MCF 10A (cell line): ENCODE measurements around the gene GRIA1. TPM values are rescaled to one million over a fixed set of nuclear protein-coding genes. Genes with fewer than 3 reads are reported as not detected.

Experiments used
- BruUV-seq: library from RNA; stranded (reverse); fragments of 400-500 nt; replicated peaks from 2 replicates; lab custom pipeline; 2021; lab: Mats Ljungman, UMichigan
- CTCF ChIA-PET: fragments of 300-600 bp; sonication (Branson Sonifier 250); formaldehyde crosslinking; extraction: SDS; loops from one replicate; lab custom pipeline; 2021; ENCODE audit warnings: antibody characterized with exemption, inconsistent platforms; lab: Yijun Ruan, JAX
- POLR2A ChIA-PET: fragments of 300-600, 350-650 bp; sonication (Branson Sonifier 250); formaldehyde crosslinking; extraction: SDS; loops from one replicate; lab custom pipeline; 2020; ENCODE audit warnings: antibody characterized with exemption, inconsistent platforms; lab: Yijun Ruan, JAX
- DNase-seq: peaks from one replicate; pipeline ENCODE4 v3.0.0-alpha.2; 2018; ENCODE audit not compliant: unreplicated experiment
- H3K27ac Mint-ChIP-seq: one replicate; pipeline ENCODE4 v1.8.0; 2022; ENCODE audit warnings: mild to moderate bottlenecking, low read depth, mixed read lengths; ENCODE audit not compliant: unreplicated experiment
- H3K27me3 Mint-ChIP-seq: one replicate; pipeline ENCODE4 v1.8.0; 2022; ENCODE audit warnings: mixed read lengths; ENCODE audit not compliant: insufficient read depth, unreplicated experiment
- H3K36me3 Mint-ChIP-seq: one replicate; pipeline ENCODE4 v1.8.0; 2022; ENCODE audit warnings: mild to moderate bottlenecking, moderate library complexity, mixed read lengths; ENCODE audit not compliant: insufficient read depth, unreplicated experiment
- H3K4me1 Mint-ChIP-seq: one replicate; pipeline ENCODE4 v1.8.0; 2022; ENCODE audit warnings: mixed read lengths; ENCODE audit not compliant: insufficient read depth, unreplicated experiment
- H3K4me3 Mint-ChIP-seq: one replicate; pipeline ENCODE4 v1.8.0; 2022; ENCODE audit warnings: mild to moderate bottlenecking, moderate library complexity, mixed read lengths; ENCODE audit not compliant: unreplicated experiment
- H3K9me3 Mint-ChIP-seq: one replicate; pipeline ENCODE4 v1.8.0; 2022; ENCODE audit warnings: mixed read lengths; ENCODE audit not compliant: unreplicated experiment
- CTCF ChIP-seq: fragments of 200-600 bp; IDR thresholded peaks from one replicate; pipeline ENCODE4 v1.8.0; 2022; ENCODE audit warnings: antibody characterized with exemption, mild to moderate bottlenecking; ENCODE audit not compliant: unreplicated experiment
- intact Hi-C: fragments of 100-400 bp; cut with micrococcal nuclease; formaldehyde crosslinking; loops from 2 replicates; pipeline ENCODE4 v1.14.1; 2022
- total RNA-seq: library from RNA; stranded (reverse); gene quantifications from 2 replicates; pipeline ENCODE4 v1.2.3, GENCODE V29; 2022

GRIA1 gene
- total RNA-seq, 1 experiment from 2014 or later: not detected

- no peaks in the 10 kb centered on the region for H3K27me3 Mint-ChIP-seq
- H3K4me1 Mint-ChIP-seq: peaks cover 10% of the 10 kb centered on the region
- H3K36me3 Mint-ChIP-seq: no peaks in the 10 kb centered on the region
- intact Hi-C loops: no loop called here
- no peak for DNase-seq
- no peaks in the 10 kb centered on the region for H3K9me3 Mint-ChIP-seq
- no TSS peak for BruUV-seq
- POLR2A ChIA-PET: interaction anchor here (0.6 kb wide), 1 partner anchor 83 kb away, joined by 3 read pairs; no protein-coding TSS in a partner anchor
- no peak overlapping the region for H3K4me3 Mint-ChIP-seq
- CTCF ChIA-PET: interaction anchor here (0.6 to 1.3 kb wide), 5 partner anchors 15 to 820 kb away, joined by 3 to 6 read pairs (median 3); no protein-coding TSS in a partner anchor
- H3K27ac Mint-ChIP-seq: no peak overlapping the region
- TF ChIP-seq CTCF: no peak
These were observed 146.4 kb downstream of the GRIA1 start for GRCh38 chr5:153636670-153637451.

- no peaks in the 10 kb centered on the region for H3K9me3 Mint-ChIP-seq
- BruUV-seq: no TSS peak
- H3K4me1 Mint-ChIP-seq: no peaks in the 10 kb centered on the region
- intact Hi-C loops: no loop called here
- no peaks in the 10 kb centered on the region for H3K27me3 Mint-ChIP-seq
- no peak for TF ChIP-seq CTCF
- H3K36me3 Mint-ChIP-seq: no peaks in the 10 kb centered on the region
- H3K4me3 Mint-ChIP-seq: no peak overlapping the region
- POLR2A ChIA-PET: no interaction called here
- CTCF ChIA-PET: interaction anchor here (0.6 kb wide), 1 partner anchor 98 kb away, joined by 3 read pairs; no protein-coding TSS in a partner anchor
- no peak overlapping the region for H3K27ac Mint-ChIP-seq
- no peak for DNase-seq
These were observed 149.8 kb downstream of the GRIA1 start for GRCh38 chr5:153640293-153640692.

GRCh38 chr5:153641183-153641688 lies 150.8 kb downstream of the GRIA1 start:
- intact Hi-C loops: no loop called here
- Mint-ChIP-seq H3K4me1 (no peaks in the 10 kb centered on the region), H3K27me3 (no peaks in the 10 kb centered on the region), H3K36me3 (no peaks in the 10 kb centered on the region), H3K4me3 (no peak overlapping the region), H3K9me3 (no peaks in the 10 kb centered on the region), H3K27ac (no peak overlapping the region)
- ChIA-PET CTCF (no interaction called here), POLR2A (no interaction called here)
- no TSS peak for BruUV-seq
- no peak for DNase-seq
- no peak for TF ChIP-seq CTCF

- Mint-ChIP-seq H3K4me1 (peaks cover 11% of the 10 kb centered on the region), H3K9me3 (no peaks in the 10 kb centered on the region), H3K27me3 (no peaks in the 10 kb centered on the region), H3K27ac (no peak overlapping the region), H3K36me3 (no peaks in the 10 kb centered on the region), H3K4me3 (no peak overlapping the region)
- DNase-seq: no peak
- CTCF ChIA-PET: interaction anchor here (1.0 to 1.3 kb wide), 2 partner anchors 39 to 311 kb away, joined by 3 to 4 read pairs; no protein-coding TSS in a partner anchor
- no peak for TF ChIP-seq CTCF
- intact Hi-C loops: no loop called here
- no TSS peak for BruUV-seq
- POLR2A ChIA-PET: no interaction called here
These were observed 164.2 kb downstream of the GRIA1 start for GRCh38 chr5:153654504-153655200.
